Vagina (tissue), 2 donors: ENCODE results near the gene VTCN1. TPM values are rescaled to one million over a fixed set of nuclear protein-coding genes. Genes with fewer than 3 reads are reported as not detected.

Experiments
- DNase-seq, 2 donors: peaks; one replicate each; pipeline ENCODE4 v3.0.0-alpha.2; 2017; ENCODE audit errors: extremely low spot score in 2 of 2
- H3K27ac ChIP-seq: fragments of 200-600 bp; sonication (generic); one replicate; pipeline ENCODE4 v1.5.1; 2019
- H3K27me3 ChIP-seq: fragments of 200-600 bp; sonication (generic); one replicate; pipeline ENCODE4 v1.5.1; 2019
- H3K36me3 ChIP-seq, 2 donors: fragments of 200-600 bp; sonication (generic); one replicate each; pipeline ENCODE4 v1.5.1; 2017 to 2019
- H3K4me1 ChIP-seq: fragments of 200-600 bp; sonication (generic); one replicate; pipeline ENCODE4 v1.5.1; 2019
- H3K4me3 ChIP-seq, 2 donors: fragments of 200-600 bp; sonication (generic); 1 replicate in 1 of 2; 2 replicates in 1 of 2; pipeline ENCODE4 v1.5.1; 2016 to 2019
- H3K9me3 ChIP-seq: fragments of 200-600 bp; sonication (generic); one replicate; pipeline ENCODE4 v1.5.1; 2019
- POLR2A ChIP-seq, 2 donors: fragments of 450-650 bp; IDR thresholded peaks; one replicate each; pipeline ENCODE4 v1.6.1; 2017; ENCODE audit warnings: antibody characterized with exemption in 2 of 2, mild to moderate bottlenecking in 2 of 2, moderate library complexity in 2 of 2
- POLR2AphosphoS5 ChIP-seq, 2 donors: sonication (generic); formaldehyde crosslinking; IDR thresholded peaks; one replicate each; pipeline ENCODE4 v1.9.0; 2017; ENCODE audit warnings: antibody characterized with exemption in 2 of 2, mild to moderate bottlenecking in 2 of 2, low read depth in 1 of 2; ENCODE audit not compliant: insufficient read depth in 1 of 2
- intact Hi-C: fragments of 100-400 bp; cut with DNase I; formaldehyde crosslinking; loops from one replicate; pipeline ENCODE4 v1.15.1; 2023
- total RNA-seq: library from RNA; depleted of rRNA; stranded (reverse); fragments of >200 nt; gene quantifications from one replicate; pipeline ENCODE4 v1.2.3, GENCODE V29; 2016
- TF ChIP-seq, protein P1 (sequence below), 3 experiments: fragments of 450-650 bp in 2 of 3; fragments of 200-600 bp in 1 of 3; sonication (generic) in 1 of 3; IDR thresholded peaks; one replicate each; pipeline ENCODE4 v1.5.1; 2017 to 2019; ENCODE audit warnings: antibody characterized with exemption in 3 of 3, mild to moderate bottlenecking in 2 of 3, moderate library complexity in 2 of 3

VTCN1 gene
- total RNA-seq, 1 donor from 2014 or later = not detected

DNA sequence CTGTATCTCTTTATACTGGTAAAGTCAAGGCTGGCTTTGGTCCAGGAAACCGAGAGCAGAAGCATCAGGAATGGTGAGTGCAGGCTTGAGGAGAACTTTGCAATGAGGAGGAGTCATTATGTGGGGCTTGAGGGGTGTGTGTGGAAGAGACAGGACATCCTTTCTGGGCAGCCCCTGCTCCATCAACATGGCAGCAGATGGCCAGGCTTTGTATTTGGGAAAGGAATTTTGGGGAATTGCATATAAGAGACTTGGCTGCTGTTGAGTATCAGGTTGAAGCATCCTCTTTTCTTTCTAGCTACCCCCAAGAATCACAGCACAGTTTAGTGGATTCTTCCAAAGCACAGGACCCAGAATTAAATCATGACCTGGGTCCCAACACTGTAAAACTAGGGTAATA is 33.4 kb downstream of the VTCN1 start:
- Histone ChIP-seq H3K36me3 (no peaks in the 10 kb centered on the region), H3K27ac (no peak overlapping the region), H3K27me3 (no peaks in the 10 kb centered on the region), H3K4me3 (no peak overlapping the region), H3K4me1 (no peaks in the 10 kb centered on the region), H3K9me3 (no peaks in the 10 kb centered on the region)
- DNase-seq = no peak
- intact Hi-C loops = no loop called here
- TF ChIP-seq POLR2AphosphoS5 (IDR thresholded peaks at IDR 0.05; ENCODE audit: insufficient read depth in 1 of 2, low read depth in 1 of 2) (no peak), POLR2A (IDR thresholded peaks at IDR 0.05) (no peak)
- TF ChIP-seq, protein P1, sequence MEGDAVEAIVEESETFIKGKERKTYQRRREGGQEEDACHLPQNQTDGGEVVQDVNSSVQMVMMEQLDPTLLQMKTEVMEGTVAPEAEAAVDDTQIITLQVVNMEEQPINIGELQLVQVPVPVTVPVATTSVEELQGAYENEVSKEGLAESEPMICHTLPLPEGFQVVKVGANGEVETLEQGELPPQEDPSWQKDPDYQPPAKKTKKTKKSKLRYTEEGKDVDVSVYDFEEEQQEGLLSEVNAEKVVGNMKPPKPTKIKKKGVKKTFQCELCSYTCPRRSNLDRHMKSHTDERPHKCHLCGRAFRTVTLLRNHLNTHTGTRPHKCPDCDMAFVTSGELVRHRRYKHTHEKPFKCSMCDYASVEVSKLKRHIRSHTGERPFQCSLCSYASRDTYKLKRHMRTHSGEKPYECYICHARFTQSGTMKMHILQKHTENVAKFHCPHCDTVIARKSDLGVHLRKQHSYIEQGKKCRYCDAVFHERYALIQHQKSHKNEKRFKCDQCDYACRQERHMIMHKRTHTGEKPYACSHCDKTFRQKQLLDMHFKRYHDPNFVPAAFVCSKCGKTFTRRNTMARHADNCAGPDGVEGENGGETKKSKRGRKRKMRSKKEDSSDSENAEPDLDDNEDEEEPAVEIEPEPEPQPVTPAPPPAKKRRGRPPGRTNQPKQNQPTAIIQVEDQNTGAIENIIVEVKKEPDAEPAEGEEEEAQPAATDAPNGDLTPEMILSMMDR (IDR thresholded peaks at IDR 0.05) = no peak

- no peak overlapping the region for H3K4me3 ChIP-seq
- intact Hi-C loops = no loop called here
- H3K36me3 ChIP-seq = no peaks in the 10 kb centered on the region
- no peaks in the 10 kb centered on the region for H3K27me3 ChIP-seq
- TF ChIP-seq POLR2AphosphoS5 (IDR thresholded peaks at IDR 0.05; ENCODE audit: insufficient read depth in 1 of 2, low read depth in 1 of 2) (no peak), POLR2A (IDR thresholded peaks at IDR 0.05) (no peak)
- TF ChIP-seq, protein P1 (IDR thresholded peaks at IDR 0.05) = no peak
- H3K9me3 ChIP-seq = no peaks in the 10 kb centered on the region
- no peaks in the 10 kb centered on the region for H3K4me1 ChIP-seq
- DNase-seq = no peak
- no peak overlapping the region for H3K27ac ChIP-seq
These were observed 34.1 kb downstream of the VTCN1 start for GRCh38 chr1:117176579-117176978.

GRCh38 chr1:117174851-117175250 is 35.9 kb downstream of the VTCN1 start:
- Histone ChIP-seq H3K9me3 (no peaks in the 10 kb centered on the region), H3K27ac (no peak overlapping the region), H3K27me3 (no peaks in the 10 kb centered on the region), H3K36me3 (no peaks in the 10 kb centered on the region), H3K4me1 (no peaks in the 10 kb centered on the region), H3K4me3 (no peak overlapping the region)
- no peak for DNase-seq
- no peak for TF ChIP-seq POLR2A (IDR thresholded peaks at IDR 0.05)
- TF ChIP-seq, protein P1 (IDR thresholded peaks at IDR 0.05) = no peak
- TF ChIP-seq POLR2AphosphoS5 (IDR thresholded peaks at IDR 0.05; ENCODE audit: insufficient read depth in 1 of 2, low read depth in 1 of 2) = no peak
- intact Hi-C loops = no loop called here

- H3K4me1 ChIP-seq = no peaks in the 10 kb centered on the region
- no peak for DNase-seq
- H3K27me3 ChIP-seq = no peaks in the 10 kb centered on the region
- H3K9me3 ChIP-seq = no peaks in the 10 kb centered on the region
- H3K27ac ChIP-seq = no peak overlapping the region
- H3K36me3 ChIP-seq = no peaks in the 10 kb centered on the region
- no peak overlapping the region for H3K4me3 ChIP-seq
- TF ChIP-seq POLR2AphosphoS5 (IDR thresholded peaks at IDR 0.05; ENCODE audit: insufficient read depth in 1 of 2, low read depth in 1 of 2) (no peak), POLR2A (IDR thresholded peaks at IDR 0.05) (no peak)
- TF ChIP-seq, protein P1 (IDR thresholded peaks at IDR 0.05) = no peak
- intact Hi-C loops = no loop called here
These were observed 37.0 kb downstream of the VTCN1 start for GRCh38 chr1:117173691-117174090.

- DNase-seq = no peak
- no peak overlapping the region for H3K4me3 ChIP-seq
- intact Hi-C loops = no loop called here
- TF ChIP-seq, protein P1 (IDR thresholded peaks at IDR 0.05) = no peak
- TF ChIP-seq POLR2A (IDR thresholded peaks at IDR 0.05) (no peak), POLR2AphosphoS5 (IDR thresholded peaks at IDR 0.05; ENCODE audit: insufficient read depth in 1 of 2, low read depth in 1 of 2) (no peak)
- H3K36me3 ChIP-seq = no peaks in the 10 kb centered on the region
- no peaks in the 10 kb centered on the region for H3K27me3 ChIP-seq
- no peaks in the 10 kb centered on the region for H3K4me1 ChIP-seq
- no peaks in the 10 kb centered on the region for H3K9me3 ChIP-seq
- no peak overlapping the region for H3K27ac ChIP-seq
These were observed 37.7 kb downstream of the VTCN1 start for GRCh38 chr1:117173006-117173405.
